Psoas muscle (tissue), 8 donors: ENCODE results near the gene ADGRB2. TPM values are rescaled to one million over a fixed set of nuclear protein-coding genes. Genes with fewer than 3 reads are reported as not detected.
A peak's percentile ranks its signal among the peaks of the same experiment; 100 is the strongest.

ENCODE experiments used
- ATAC-seq, 4 donors: fragments of 200-7000 bp; cut with Tn5 transposase; one replicate each; pipeline ENCODE4 v1.9.1; 2020; ENCODE audit warnings: moderate library complexity in 3 of 4, mild to moderate bottlenecking in 2 of 4
- DNase-seq, 2 donors: peaks; one replicate each; pipeline ENCODE4 v3.0.0-alpha.2; 2020
- H3K27ac ChIP-seq: fragments of 200-600 bp; one replicate; pipeline ENCODE4 v1.8.0; 2022
- H3K27me3 ChIP-seq, 3 donors: fragments of 200-600 bp in 1 of 3; one replicate each; pipeline versions ENCODE4 v1.6.1 to v1.8.0; 2013 to 2022; ENCODE audit warnings: low read length in 2 of 3, mild to moderate bottlenecking in 2 of 3, moderate library complexity in 1 of 3; ENCODE audit not compliant: insufficient read depth in 3 of 3
- H3K36me3 ChIP-seq, 2 donors: fragments of 200-600 bp in 1 of 2; one replicate each; pipeline versions ENCODE4 v1.6.1 to v1.8.0; 2013 to 2022; ENCODE audit warnings: low read depth in 1 of 2, mild to moderate bottlenecking in 1 of 2, moderate library complexity in 1 of 2; ENCODE audit not compliant: insufficient read depth in 1 of 2
- H3K4me1 ChIP-seq: fragments of 200-600 bp; one replicate; pipeline ENCODE4 v1.8.0; 2022
- H3K4me3 ChIP-seq: fragments of 200-600 bp; one replicate; pipeline ENCODE4 v1.8.0; 2022; ENCODE audit warnings: mild to moderate bottlenecking
- H3K9me3 ChIP-seq: fragments of 200-600 bp; one replicate; pipeline ENCODE4 v1.8.0; 2022
- CTCF ChIP-seq: fragments of 200-600 bp; IDR thresholded peaks from one replicate; pipeline ENCODE4 v1.8.0; 2022; ENCODE audit warnings: antibody characterized with exemption
- WGBS, 3 donors: extraction: QIAGEN DNeasy Blood & Tissue Kit; methylation state at CpG; one replicate each; pipeline versions ENCODE4 v1.1.6 to v1.1.7; 2013; 5-methylcytosine and 5-hydroxymethylcytosine counted together
- intact Hi-C, 2 donors: fragments of 100-400 bp; cut with DNase I; formaldehyde crosslinking; loops; one replicate each; pipeline versions ENCODE4 v1.11.0 to v1.14.2; 2022
- polyA plus RNA-seq, 3 donors: library from polyadenylated mRNA; stranded (reverse); fragments of 200-250 nt; gene quantifications; one replicate each; pipeline ENCODE4 v1.2.3, GENCODE V29; 2013
- total RNA-seq, 4 donors: library from RNA; stranded (reverse); fragmentation: NEBNext Ultra II Directional in 2 of 4; extraction: Animal tissue kit (Norgen Biotek cat#: 25700) in 2 of 4; gene quantifications; one replicate each; pipeline versions ENCODE4 v1.2.1 to v1.2.4, GENCODE V29; 2021 to 2023
- donor health status: healthy with polysubstance abuse.
- donor health status: DM: no; HTN: no; CAD: no; lungs with moderate emphysema.
- donor health status: Bipolar disorder and iron deficiency.
- donor health status: healthy.
- donor health status: DM: yes; HTN: yes; CAD: no.
- donor health status: DM: no; HTN: no; CAD: no.
- donor health status: DM: no; HTN: no; CAD: no.
- donor health status: DM: yes; HTN: yes; CAD: no.

The ADGRB2 gene
- total and polyA plus RNA-seq, 7 donors, result 0.44 to 1.8 (median 0.73) TPM

GRCh38 chr1:31717341-31717740 is 46.8 kb downstream of the ADGRB2 start:
- no peaks in the 10 kb centered on the region for H3K9me3 ChIP-seq
- intact Hi-C loops, result loop anchor here (5.0 kb wide), 2 partner anchors 50 to 55 kb away; no protein-coding TSS in a partner anchor
- ATAC-seq (no peak), DNase-seq (no peak)
- no peaks in the 10 kb centered on the region for H3K27me3 ChIP-seq
- H3K4me3 ChIP-seq, result no peak overlapping the region
- peaks cover 12% of the 10 kb centered on the region for H3K4me1 ChIP-seq
- no peaks in the 10 kb centered on the region for H3K36me3 ChIP-seq
- TF ChIP-seq CTCF, result no peak
- WGBS, 3 donors, result 78 to 84% (median 82%) methylated on average over 6 of the region's 6 CpGs
- H3K27ac ChIP-seq, result no peak overlapping the region

- DNase-seq, result no peak
- 6 to 14% (median 8%) methylated on average over 6 to 7 of the region's 7 CpGs for WGBS, 3 donors
- Histone ChIP-seq H3K27me3 (no peaks in the 10 kb centered on the region), H3K36me3 (no peaks in the 10 kb centered on the region), H3K4me1 (peaks cover 12% of the 10 kb centered on the region), H3K27ac (peak overlapping the region; percentile 91), H3K4me3 (peak overlapping the region; percentile 66), H3K9me3 (no peaks in the 10 kb centered on the region)
- ATAC-seq, result no peak
- intact Hi-C loops, result loop anchor here (2.0 to 5.0 kb wide), 3 partner anchors 49 to 73 kb away; no protein-coding TSS in a partner anchor
- TF ChIP-seq CTCF, result no peak
Observed at GRCh38 chr1:31715873-31716220, 48.3 kb downstream of the ADGRB2 start.

- H3K27me3 ChIP-seq, result no peaks in the 10 kb centered on the region
- DNase-seq (peak; percentile 96 to 98), ATAC-seq (peak; percentile 93 to 96 (median 94))
- no peaks in the 10 kb centered on the region for H3K36me3 ChIP-seq
- intact Hi-C loops, result loop anchor here (2.0 to 5.0 kb wide), 3 partner anchors 48 to 74 kb away; no protein-coding TSS in a partner anchor
- peak overlapping the region; percentile 91 for H3K27ac ChIP-seq
- WGBS, 3 donors, result 2 to 3% (median 2%) methylated on average over 39 to 44 of the region's 44 CpGs
- peaks cover 12% of the 10 kb centered on the region for H3K4me1 ChIP-seq
- H3K9me3 ChIP-seq, result no peaks in the 10 kb centered on the region
- peak overlapping the region; percentile 66 for H3K4me3 ChIP-seq
- peak; percentile 82 for TF ChIP-seq CTCF
Observed at GRCh38 chr1:31715087-31715872, 48.9 kb downstream of the ADGRB2 start.

- no peaks in the 10 kb centered on the region for H3K9me3 ChIP-seq
- intact Hi-C loops, result loop anchor here (2.0 to 5.0 kb wide), 3 partner anchors 47 to 74 kb away; no protein-coding TSS in a partner anchor
- ATAC-seq, result peak; percentile 75 to 84 (median 80)
- peak overlapping the region; percentile 66 for H3K4me3 ChIP-seq
- peak overlapping the region; percentile 91 for H3K27ac ChIP-seq
- no peaks in the 10 kb centered on the region for H3K36me3 ChIP-seq
- peak; percentile 89 to 93 for DNase-seq
- H3K27me3 ChIP-seq, result no peaks in the 10 kb centered on the region
- TF ChIP-seq CTCF, result peak; percentile 42
- 0 to 1% (median 1%) methylated on average over 34 to 39 of the region's 39 CpGs for WGBS, 3 donors
- H3K4me1 ChIP-seq, result peaks cover 13% of the 10 kb centered on the region
Observed at GRCh38 chr1:31714442-31715086, 49.6 kb downstream of the ADGRB2 start.
